H1 (cell line): ENCODE results near the gene NANOGP8. TPM values are rescaled to one million over a fixed set of nuclear protein-coding genes. Genes with fewer than 3 reads are reported as not detected.

Experiments used
- CTCF ChIA-PET: fragments of 300-600 bp; sonication (Branson Sonifier 250); formaldehyde crosslinking; loops from one replicate; lab custom pipeline; 2021; ENCODE audit not compliant: partially characterized antibody; lab: Charles Lee
- POLR2A ChIA-PET: fragments of 300-600 bp; sonication (Branson Sonifier 250); formaldehyde crosslinking; loops from one replicate; lab custom pipeline; 2021; ENCODE audit warnings: inconsistent platforms; ENCODE audit not compliant: partially characterized antibody; lab: Charles Lee
- DNase-seq, 2 experiments: peaks; one replicate each; pipeline versions ENCODE4 v3.0.0 to v3.0.0-alpha.2; 2010 to 2022; ENCODE audit warnings: low spot score in 2 of 2, low read depth in 1 of 2, mixed read lengths in 1 of 2
- FAIRE-seq: peaks from 2 replicates; lab custom pipeline; 2011; peaks lifted over from hg19 to GRCh38; lab: Jason Lieb, UNC
- H2AFZ ChIP-seq: 2 replicates; pipeline ENCODE4 v1.8.1; 2012; ENCODE audit warnings: low read length, inconsistent platforms
- H2AK5ac ChIP-seq: 2 replicates; pipeline ENCODE4 v1.6.1; 2013; ENCODE audit warnings: low read depth, low read length
- H2BK120ac ChIP-seq: replicated peaks from 2 replicates; pipeline ENCODE3; 2013; ENCODE audit warnings: low read depth, low read length, inconsistent platforms
- H2BK12ac ChIP-seq: 2 replicates; pipeline ENCODE4 v1.6.1; 2013; ENCODE audit warnings: low read depth, low read length
- H2BK15ac ChIP-seq: 2 replicates; pipeline ENCODE4 v1.6.1; 2013; ENCODE audit warnings: low read length
- H2BK20ac ChIP-seq: 2 replicates; pipeline ENCODE4 v1.6.1; 2013; ENCODE audit warnings: low read length
- H2BK5ac ChIP-seq: 2 replicates; pipeline ENCODE4 v1.6.1; 2013; ENCODE audit warnings: low read depth, low read length
- H3K14ac ChIP-seq: 2 replicates; pipeline ENCODE4 v1.6.1; 2013; ENCODE audit warnings: inconsistent platforms; ENCODE audit not compliant: insufficient read length
- H3K18ac ChIP-seq: 2 replicates; pipeline ENCODE4 v1.6.1; 2013; ENCODE audit warnings: low read length; ENCODE audit errors: extremely low read depth
- H3K23ac ChIP-seq: 2 replicates; pipeline ENCODE4 v1.6.1; 2013; ENCODE audit warnings: inconsistent platforms; ENCODE audit not compliant: insufficient read length
- H3K23me2 ChIP-seq: 2 replicates; pipeline ENCODE4 v1.6.1; 2013; ENCODE audit warnings: low read depth, low read length
- H3K27ac ChIP-seq: 2 replicates; pipeline ENCODE4 v1.6.1; 2011; ENCODE audit warnings: low read depth, low read length, inconsistent platforms
- H3K27me3 ChIP-seq, 4 experiments: replicated peaks in 1 of 4; 1 replicate in 1 of 4; 2 replicates in 3 of 4; pipeline versions ENCODE4 v1.6.1 to v1.8.1; 2011 to 2013; ENCODE audit warnings: low read length in 3 of 4, mild to moderate bottlenecking in 3 of 4, inconsistent platforms in 2 of 4, mixed read lengths in 2 of 4, moderate library complexity in 1 of 4; ENCODE audit not compliant: control insufficient read depth in 3 of 4, insufficient read depth in 3 of 4; ENCODE audit errors: extremely low read depth in 1 of 4
- H3K36me3 ChIP-seq, 4 experiments: 2 replicates each; pipeline versions ENCODE4 v1.6.1 to v1.8.1; 2011 to 2013; ENCODE audit warnings: mild to moderate bottlenecking in 4 of 4, low read length in 3 of 4, moderate library complexity in 2 of 4, control low read depth in 1 of 4, inconsistent platforms in 1 of 4; ENCODE audit not compliant: insufficient read depth in 4 of 4, control insufficient read depth in 2 of 4
- H3K4ac ChIP-seq: replicated peaks from 2 replicates; pipeline ENCODE3; 2013; ENCODE audit warnings: low read length, low read depth, mixed read lengths, inconsistent platforms; ENCODE audit not compliant: insufficient read length
- H3K4me1 ChIP-seq, 4 experiments: replicated peaks in 1 of 4; 1 replicate in 1 of 4; 2 replicates in 3 of 4; pipeline versions ENCODE4 v1.6.1 to v1.8.1; 2011 to 2013; ENCODE audit warnings: low read length in 3 of 4, inconsistent platforms in 2 of 4, mixed read lengths in 1 of 4; ENCODE audit not compliant: insufficient read depth in 4 of 4, control insufficient read depth in 3 of 4
- H3K4me2 ChIP-seq, 2 experiments: 2 replicates each; pipeline versions ENCODE4 v1.6.1 to v1.8.1; 2011 to 2013; ENCODE audit warnings: low read depth in 2 of 2, low read length in 2 of 2, control low read depth in 1 of 2, inconsistent platforms in 1 of 2, mild to moderate bottlenecking in 1 of 2; ENCODE audit not compliant: insufficient read depth in 1 of 2
- H3K4me3 ChIP-seq, 4 experiments: fragments of 200-600, 300-600 bp in 1 of 4; sonication (generic), shearing (Covaris generic), sonication (Bioruptor Twin) in 1 of 4; 2 replicates each; pipeline versions ENCODE4 v1.5.1 to v1.8.1; 2011 to 2016; ENCODE audit warnings: low read length in 4 of 4, low read depth in 3 of 4, control low read depth in 2 of 4, inconsistent platforms in 2 of 4, mild to moderate bottlenecking in 2 of 4, mixed read lengths in 1 of 4, moderate library complexity in 1 of 4; ENCODE audit not compliant: insufficient read depth in 2 of 4; ENCODE audit errors: extremely low read depth in 1 of 4
- H3K56ac ChIP-seq: replicated peaks from 2 replicates; pipeline ENCODE3; 2013; ENCODE audit warnings: low read depth, mild to moderate bottlenecking, mixed read lengths, low read length, inconsistent platforms; ENCODE audit not compliant: insufficient read length
- H3K79me1 ChIP-seq: 2 replicates; pipeline ENCODE4 v1.6.1; 2013; ENCODE audit warnings: low read depth, low read length, control low read depth
- H3K79me2 ChIP-seq, 2 experiments: 2 replicates each; pipeline versions ENCODE4 v1.6.1 to v1.8.1; 2012 to 2013; ENCODE audit warnings: low read length in 2 of 2, mild to moderate bottlenecking in 2 of 2, inconsistent platforms in 1 of 2; ENCODE audit not compliant: insufficient read depth in 2 of 2, control insufficient read depth in 1 of 2
- H3K9ac ChIP-seq, 4 experiments: replicated peaks in 1 of 4; 1 replicate in 1 of 4; 2 replicates in 3 of 4; pipeline versions ENCODE4 v1.6.1 to v1.8.1; 2011 to 2013; ENCODE audit warnings: low read depth in 3 of 4, low read length in 3 of 4, control low read depth in 2 of 4, mild to moderate bottlenecking in 2 of 4, moderate library complexity in 2 of 4, inconsistent platforms in 1 of 4; ENCODE audit errors: extremely low read depth in 1 of 4
- H3K9me3 ChIP-seq, 2 experiments: 2 replicates each; pipeline versions ENCODE4 v1.6.1 to v1.8.1; 2012 to 2013; ENCODE audit warnings: mild to moderate bottlenecking in 2 of 2, moderate library complexity in 2 of 2, control low read depth in 1 of 2, inconsistent platforms in 1 of 2, low read depth in 1 of 2, low read length in 1 of 2, mixed read lengths in 1 of 2; ENCODE audit not compliant: insufficient read depth in 2 of 2
- H4K20me1 ChIP-seq, 2 experiments: replicated peaks in 1 of 2; 2 replicates each; pipeline versions ENCODE3 to v1.8.1; 2011 to 2013; ENCODE audit warnings: inconsistent platforms in 2 of 2, low read length in 2 of 2, mild to moderate bottlenecking in 1 of 2; ENCODE audit not compliant: insufficient read depth in 2 of 2, control insufficient read depth in 1 of 2
- H4K5ac ChIP-seq: 2 replicates; pipeline ENCODE4 v1.6.1; 2013; ENCODE audit warnings: low read length, low read depth, mixed read lengths, inconsistent platforms; ENCODE audit not compliant: insufficient read length
- H4K8ac ChIP-seq: 2 replicates; pipeline ENCODE4 v1.8.0; 2013; ENCODE audit warnings: mild to moderate bottlenecking, moderate library complexity, low read length, inconsistent platforms; ENCODE audit not compliant: insufficient read depth; ENCODE audit errors: extremely low read depth
- H4K91ac ChIP-seq: replicated peaks from 2 replicates; pipeline ENCODE3; 2013; ENCODE audit warnings: low read length, mixed read lengths, inconsistent platforms; ENCODE audit not compliant: insufficient read length
- CBX8 ChIP-seq: fragments of 300-800, 300-1000 bp; sonication (generic); IDR thresholded peaks from 2 replicates; pipeline ENCODE4 v1.7.1; 2016; ENCODE audit warnings: low read depth, low read length, borderline replicate concordance
- EGR1 ChIP-seq: IDR thresholded peaks from 2 replicates; pipeline ENCODE4 v1.6.1; 2011; ENCODE audit warnings: low read depth, low read length, borderline replicate concordance
- EZH2 ChIP-seq: fragments of 200-600 bp; sonication (generic); IDR thresholded peaks from 2 replicates; pipeline ENCODE4 v1.7.1; 2012; ENCODE audit warnings: low read depth, mild to moderate bottlenecking, moderate library complexity, low read length, inconsistent platforms; ENCODE audit not compliant: severe bottlenecking
- FOSL1 ChIP-seq: IDR thresholded peaks from 2 replicates; pipeline ENCODE4 v1.6.1; 2011; ENCODE audit warnings: mild to moderate bottlenecking, low read depth, low read length, moderate library complexity; ENCODE audit not compliant: insufficient read depth
- HDAC2 ChIP-seq, 2 experiments: fragments of 300-600 bp in 1 of 2; sonication (generic) in 1 of 2; IDR thresholded peaks; 2 replicates each; pipeline ENCODE4 v1.6.1; 2011 to 2012; ENCODE audit warnings: low read depth in 2 of 2, low read length in 2 of 2, mild to moderate bottlenecking in 2 of 2, moderate library complexity in 2 of 2, borderline replicate concordance in 1 of 2, inconsistent platforms in 1 of 2
- KDM1A ChIP-seq: fragments of 200-600, 300-600 bp; sonication (generic); IDR thresholded peaks from 2 replicates; pipeline ENCODE4 v1.7.1; 2016; ENCODE audit warnings: mild to moderate bottlenecking, low read length, borderline replicate concordance
- RFX5 ChIP-seq: IDR thresholded peaks from 2 replicates; pipeline ENCODE4 v1.6.1; 2011; ENCODE audit warnings: low read depth, low read length, improper control_type of control experiment, borderline replicate concordance
- RNF2 ChIP-seq: fragments of 200-900, 300-1000 bp; sonication (generic); IDR thresholded peaks from 2 replicates; pipeline ENCODE4 v1.7.1; 2016; ENCODE audit warnings: borderline replicate concordance, low read depth, mild to moderate bottlenecking, antibody characterized with exemption, low read length; ENCODE audit not compliant: poor library complexity, severe bottlenecking; ENCODE audit errors: missing control alignments
- SP2 ChIP-seq: IDR thresholded peaks from 2 replicates; pipeline ENCODE4 v1.6.1; 2012; ENCODE audit warnings: mild to moderate bottlenecking, low read length, inconsistent platforms
- SUZ12 ChIP-seq: fragments of 200-600 bp; sonication (generic); IDR thresholded peaks from 2 replicates; pipeline ENCODE4 v1.6.1; 2012; ENCODE audit warnings: mild to moderate bottlenecking, inconsistent platforms, low read length, moderate library complexity, mixed read lengths
- polyA plus RNA-seq, 7 experiments: library from polyadenylated mRNA; depleted of rRNA in 3 of 7; stranded (reverse) in 5 of 7; unstranded in 2 of 7; fragments of >200 nt in 5 of 7; fragments of 200-250 nt in 2 of 7; gene quantifications; 1 replicate in 5 of 7; 2 replicates in 1 of 7; 4 replicates in 1 of 7; pipeline versions ENCODE4 v1.2.1 to v1.2.3, GENCODE V29; 2011 to 2013; ENCODE audit warnings: missing spikeins in 2 of 7, mixed read lengths in 2 of 7
- total RNA-seq: library from RNA; stranded (reverse); fragmentation: NEBNext Ultra II Directional; extraction: Animal tissue kit (Norgen Biotek cat#: 25700); gene quantifications from 2 replicates; pipeline ENCODE4 v1.2.1, GENCODE V29; 2021
- TF ChIP-seq, protein P1 (sequence below): IDR thresholded peaks from 2 replicates; pipeline ENCODE4 v1.6.1; 2012; ENCODE audit warnings: inconsistent platforms

Gene NANOGP8
- total and polyA plus RNA-seq, 2 of the 8 experiments (the other 6 are each of a cell fraction or from before 2014, with no cell fraction given), result 23.3 to 40.6 TPM

DNA sequence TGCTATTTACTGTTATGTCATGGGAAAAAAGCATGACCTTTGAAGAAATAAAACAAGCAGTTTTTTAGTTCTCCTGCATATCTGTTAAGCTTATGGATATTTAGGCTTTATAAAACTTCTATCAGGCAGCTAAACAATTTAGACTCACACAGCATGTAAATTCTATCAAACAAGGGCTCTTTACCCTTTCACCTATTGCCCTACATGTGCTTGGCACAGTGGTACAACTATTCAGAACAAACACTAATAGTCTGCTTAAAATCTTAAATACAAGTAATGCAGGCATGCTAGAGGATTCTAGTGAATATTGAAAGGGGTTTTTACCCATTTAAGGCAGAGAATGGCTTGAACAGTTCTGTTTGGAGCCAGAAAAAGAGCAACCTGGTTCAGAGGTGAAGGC, 23.4 kb upstream of the NANOGP8 start:
- Histone ChIP-seq H4K20me1 (no peaks in the 10 kb centered on the region), H3K23me2 (no peaks in the 10 kb centered on the region), H3K79me2 (no peaks in the 10 kb centered on the region), H2BK15ac (no peak overlapping the region), H3K23ac (no peak overlapping the region), H4K91ac (no peak overlapping the region), H3K4ac (no peak overlapping the region), H3K18ac (no peak overlapping the region), H3K27ac (no peak overlapping the region), H3K9ac (no peak overlapping the region), H2AK5ac (no peak overlapping the region), H3K4me3 (no peak overlapping the region), H4K8ac (no peak overlapping the region), H2BK120ac (no peak overlapping the region), H3K27me3 (no peaks in the 10 kb centered on the region), H2BK5ac (no peak overlapping the region), H3K9me3 (no peaks in the 10 kb centered on the region), H4K5ac (no peak overlapping the region), H2BK12ac (no peak overlapping the region), H3K4me2 (no peak overlapping the region), H3K79me1 (no peaks in the 10 kb centered on the region; the same call in 1 of the 2 replicates), H2BK20ac (no peak overlapping the region), H3K56ac (no peak overlapping the region), H3K4me1 (no peaks in the 10 kb centered on the region), H3K36me3 (no peaks in the 10 kb centered on the region), H3K14ac (no peak overlapping the region), H2AFZ (no peak overlapping the region)
- POLR2A ChIA-PET, result interaction anchor here (0.6 kb wide), 1 partner anchor 255 kb away, joined by 3 read pairs; no protein-coding TSS in a partner anchor
- CTCF ChIA-PET, result interaction anchor here (1.1 kb wide), 1 partner anchor 9 kb away, joined by 3 read pairs; no protein-coding TSS in a partner anchor
- FAIRE-seq (no peak), DNase-seq (no peak)
- TF ChIP-seq HDAC2 (IDR thresholded peaks at IDR 0.05; ENCODE audit: borderline replicate concordance in 1 of 2, low read depth in 2 of 2, low read length in 2 of 2) (no peak), FOSL1 (no peak), RFX5 (no peak), RNF2 (no peak), EGR1 (no peak), KDM1A (no peak), SP2 (no peak), CBX8 (no peak), SUZ12 (no peak), EZH2 (no peak)
- TF ChIP-seq, protein P1, sequence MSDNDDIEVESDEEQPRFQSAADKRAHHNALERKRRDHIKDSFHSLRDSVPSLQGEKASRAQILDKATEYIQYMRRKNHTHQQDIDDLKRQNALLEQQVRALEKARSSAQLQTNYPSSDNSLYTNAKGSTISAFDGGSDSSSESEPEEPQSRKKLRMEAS, result no peak
